Common myeloid progenitor, CD34-positive (primary cell): ENCODE data around the gene PNCK.
A peak's percentile ranks its signal among the peaks of the same experiment; 100 is the strongest.
"Not testable (repeated sequence)": the region's sequence is repeated elsewhere in the genome, so short reads cannot be mapped to it uniquely, and the experiment has no call there.

ENCODE experiments used
- CTCF ChIA-PET: fragments of 350-600 bp; sonication (Branson Sonifier 250); formaldehyde crosslinking; loops from one replicate; lab custom pipeline; 2021; ENCODE audit warnings: antibody characterized with exemption; lab: Charles Lee
- POLR2A ChIA-PET: fragments of 350-600 bp; sonication (Branson Sonifier 250); formaldehyde crosslinking; loops from one replicate; lab custom pipeline; 2021; ENCODE audit warnings: antibody characterized with exemption; lab: Charles Lee
- DNase-seq, 3 donors: peaks; one replicate each; pipeline versions ENCODE4 v3.0.0 to v3.0.0-alpha.2; 2013
- H3K27ac ChIP-seq, 2 experiments: 1 replicate in 1 of 2; 2 replicates in 1 of 2; pipeline ENCODE4 v1.7.0; 2013; ENCODE audit warnings: inconsistent platforms in 2 of 2, low read length in 2 of 2, mild to moderate bottlenecking in 2 of 2, low read depth in 1 of 2, moderate library complexity in 1 of 2; ENCODE audit not compliant: severe bottlenecking in 2 of 2, insufficient read depth in 1 of 2, poor library complexity in 1 of 2
- H3K27me3 ChIP-seq, 5 experiments: replicated peaks in 2 of 5; 1 replicate in 3 of 5; 2 replicates in 2 of 5; pipeline versions ENCODE4 v1.6.1 to v1.7.0; 2013; ENCODE audit warnings: low read length in 4 of 5, mild to moderate bottlenecking in 2 of 5, moderate library complexity in 2 of 5, inconsistent platforms in 1 of 5; ENCODE audit not compliant: insufficient read depth in 5 of 5, control insufficient read depth in 4 of 5
- H3K36me3 ChIP-seq, 4 experiments: 1 replicate in 2 of 4; 2 replicates in 2 of 4; pipeline versions ENCODE4 v1.6.1 to v1.7.0; 2013; ENCODE audit warnings: low read length in 3 of 4, control low read depth in 1 of 4, mild to moderate bottlenecking in 1 of 4; ENCODE audit not compliant: control insufficient read depth in 4 of 4, insufficient read depth in 4 of 4
- H3K4me1 ChIP-seq, 4 experiments: 1 replicate in 3 of 4; 2 replicates in 1 of 4; pipeline versions ENCODE4 v1.6.1 to v1.7.1; 2013; ENCODE audit warnings: low read length in 3 of 4, mild to moderate bottlenecking in 3 of 4, control low read depth in 1 of 4, inconsistent platforms in 1 of 4, moderate library complexity in 1 of 4; ENCODE audit not compliant: control insufficient read depth in 4 of 4, insufficient read depth in 4 of 4; ENCODE audit errors: control extremely low read depth in 1 of 4
- H3K4me3 ChIP-seq, 7 experiments: 1 replicate in 4 of 7; 2 replicates in 3 of 7; pipeline versions ENCODE4 v1.5.1 to v1.7.0; 2013; ENCODE audit warnings: mild to moderate bottlenecking in 7 of 7, low read length in 6 of 7, moderate library complexity in 6 of 7, inconsistent platforms in 2 of 7, low read depth in 2 of 7, control low read depth in 1 of 7; ENCODE audit not compliant: insufficient read depth in 4 of 7, control insufficient read depth in 1 of 7; ENCODE audit errors: extremely low read depth in 1 of 7
- H3K9me3 ChIP-seq, 5 experiments: 1 replicate in 4 of 5; 2 replicates in 1 of 5; pipeline versions ENCODE4 v1.6.1 to v1.7.1; 2013; ENCODE audit warnings: low read length in 4 of 5, mild to moderate bottlenecking in 2 of 5, inconsistent platforms in 1 of 5, low read depth in 1 of 5, moderate library complexity in 1 of 5; ENCODE audit not compliant: control insufficient read depth in 4 of 5, insufficient read depth in 2 of 5; ENCODE audit errors: control extremely low read depth in 1 of 5
- WGBS: methylation state at CpG from one replicate; pipeline ENCODE4 v1.1.5; 2013; ENCODE audit not compliant: insufficient coverage; 5-methylcytosine and 5-hydroxymethylcytosine counted together

The PNCK gene

DNA sequence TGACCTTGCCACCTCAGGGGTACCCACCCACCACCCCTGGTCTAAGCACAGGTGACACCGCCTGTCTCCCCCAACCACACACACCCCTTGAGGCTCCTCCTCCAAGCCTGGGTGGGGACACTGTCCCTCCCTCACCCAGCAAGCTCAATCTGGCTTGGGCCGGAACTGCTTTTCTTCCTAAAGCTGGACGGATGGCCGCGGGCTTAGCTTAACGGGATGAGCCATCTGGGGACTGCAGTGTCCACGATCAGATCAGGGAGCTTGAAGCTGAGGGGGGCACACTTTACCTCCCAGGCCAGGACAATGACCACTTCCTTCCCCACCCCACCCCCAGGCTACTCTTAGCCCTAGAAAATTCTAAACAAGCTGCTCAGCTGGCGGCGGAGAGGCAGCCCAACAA is 13.1 kb upstream of the PNCK start:
- H3K4me1 ChIP-seq = peaks cover 0 to 3% (median 0%) of the 10 kb centered on the region in 4 experiments

DNA sequence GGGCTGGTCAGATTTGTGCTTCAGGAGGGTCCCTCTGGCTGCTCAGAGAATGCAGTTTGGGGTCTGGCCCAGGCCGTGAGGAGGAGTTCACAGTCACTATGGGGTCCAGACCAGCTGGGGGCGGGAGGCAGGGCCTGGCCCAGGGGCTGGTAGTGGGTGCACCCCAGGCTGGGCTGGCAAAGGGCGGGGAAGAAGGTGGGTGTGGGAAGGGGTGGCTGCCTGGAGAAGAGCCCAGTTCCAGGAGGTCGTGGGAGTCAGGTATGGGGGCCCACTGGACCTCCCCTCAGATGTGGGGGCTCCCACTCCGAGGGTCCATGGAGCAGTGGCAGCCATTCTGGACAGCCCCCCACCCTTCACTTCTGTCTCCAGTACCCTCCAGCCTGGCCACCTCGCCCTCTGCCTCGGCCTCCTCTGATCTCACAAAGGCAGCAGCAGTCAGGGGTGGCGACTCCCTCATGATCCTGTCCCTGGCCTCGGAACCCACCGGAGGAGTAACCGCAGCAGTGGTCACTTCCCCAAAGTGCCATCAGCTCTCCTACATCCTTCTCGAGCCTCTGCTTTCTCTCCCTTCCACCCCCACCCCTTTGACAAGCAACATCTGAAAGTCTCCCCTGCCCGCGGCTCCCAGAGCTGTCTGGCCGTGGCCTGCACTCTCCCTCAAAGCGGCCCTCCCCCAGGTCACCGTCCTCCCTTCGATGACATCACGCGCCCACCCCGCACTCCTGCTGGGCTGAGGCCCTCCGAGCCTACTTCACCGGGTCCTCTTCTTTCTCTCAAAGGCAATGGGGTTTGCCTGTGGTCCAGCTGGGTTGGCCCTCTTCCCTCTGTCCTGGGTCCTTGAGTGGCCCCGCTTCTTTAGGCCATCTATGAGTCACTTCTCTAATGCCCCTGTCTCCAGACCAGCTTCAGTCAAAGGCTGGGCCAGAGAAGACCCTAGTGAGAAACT is 12.4 kb upstream of the PNCK start:
- WGBS = 80% methylated on average over 22 of the region's 24 CpGs
- peaks cover 0 to 3% (median 0%) of the 10 kb centered on the region in 4 experiments for H3K4me1 ChIP-seq
- CTCF ChIA-PET = interaction anchor here (1.0 to 2.4 kb wide), 4 partner anchors 14 to 22 kb away, joined by 3 to 8 read pairs (median 4); no protein-coding TSS in a partner anchor

More for the DNA sequence above, 13.1 kb upstream of the PNCK start:
- ChIA-PET CTCF (interaction anchor here (1.0 to 1.3 kb wide), 2 partner anchors 15 to 19 kb away, joined by 3 to 5 read pairs; no protein-coding TSS in a partner anchor), POLR2A (no interaction called here)
- no peaks in the 10 kb centered on the region for H3K36me3 ChIP-seq
- H3K27ac ChIP-seq = peak overlapping the region in 1 of 2 experiments; percentile 43
- no peak overlapping the region for H3K4me3 ChIP-seq
- H3K9me3 ChIP-seq = peaks cover 0 to 12% (median 0%) of the 10 kb centered on the region in 5 experiments
- DNase-seq = no peak
- H3K27me3 ChIP-seq = peaks cover 0 to 68% (median 0%) of the 10 kb centered on the region in 5 experiments
- WGBS = 69% methylated on average over 6 of the region's 9 CpGs

DNA sequence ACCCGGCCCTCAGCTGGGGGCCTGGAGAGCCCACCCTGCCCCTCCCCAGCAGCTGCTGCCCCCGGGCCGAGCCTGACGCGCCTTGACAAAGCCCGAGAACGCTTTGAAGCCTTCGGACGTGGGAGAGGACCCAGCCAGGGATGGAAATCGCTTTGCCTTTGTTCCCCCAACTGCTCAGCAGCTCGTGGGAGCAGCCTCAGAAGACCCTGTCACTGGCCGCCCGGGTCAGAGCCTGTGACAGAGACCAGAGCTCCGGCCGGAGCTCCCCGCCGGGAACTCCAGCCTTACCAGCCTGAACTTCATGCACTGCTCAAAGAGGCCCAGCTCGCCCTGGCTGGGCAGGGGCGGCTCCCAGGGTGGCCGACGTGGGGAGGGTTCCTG is 11.5 kb upstream of the PNCK start:
- no peak for DNase-seq
- CTCF ChIA-PET = interaction anchor here (0.7 to 2.4 kb wide), 4 partner anchors 17 to 74 kb away, joined by 3 to 11 read pairs (median 6); no protein-coding TSS in a partner anchor
- peaks cover 0 to 12% (median 0%) of the 10 kb centered on the region in 5 experiments for H3K9me3 ChIP-seq
- no peaks in the 10 kb centered on the region for H3K36me3 ChIP-seq
- no peak overlapping the region for H3K27ac ChIP-seq
- peaks cover 0 to 61% (median under 1%) of the 10 kb centered on the region in 5 experiments for H3K27me3 ChIP-seq
- H3K4me1 ChIP-seq = peaks cover 0 to 3% (median 0%) of the 10 kb centered on the region in 4 experiments
- H3K4me3 ChIP-seq = no peak overlapping the region
- POLR2A ChIA-PET = interaction anchor here (0.6 kb wide), 1 partner anchor 144 kb away, joined by 4 read pairs; no protein-coding TSS in a partner anchor
- WGBS = 54% methylated on average over 15 of the region's 21 CpGs

More for the DNA sequence above, 12.4 kb upstream of the PNCK start:
- Histone ChIP-seq H3K27ac (peak overlapping the region in 1 of 2 experiments; percentile 43), H3K27me3 (peaks cover 0 to 68% (median 0%) of the 10 kb centered on the region in 5 experiments), H3K9me3 (peaks cover 0 to 12% (median 0%) of the 10 kb centered on the region in 5 experiments), H3K4me3 (no peak overlapping the region), H3K36me3 (no peaks in the 10 kb centered on the region)
- DNase-seq = peak in 1 of 3 donors; percentile 31
- POLR2A ChIA-PET = no interaction called here

DNA sequence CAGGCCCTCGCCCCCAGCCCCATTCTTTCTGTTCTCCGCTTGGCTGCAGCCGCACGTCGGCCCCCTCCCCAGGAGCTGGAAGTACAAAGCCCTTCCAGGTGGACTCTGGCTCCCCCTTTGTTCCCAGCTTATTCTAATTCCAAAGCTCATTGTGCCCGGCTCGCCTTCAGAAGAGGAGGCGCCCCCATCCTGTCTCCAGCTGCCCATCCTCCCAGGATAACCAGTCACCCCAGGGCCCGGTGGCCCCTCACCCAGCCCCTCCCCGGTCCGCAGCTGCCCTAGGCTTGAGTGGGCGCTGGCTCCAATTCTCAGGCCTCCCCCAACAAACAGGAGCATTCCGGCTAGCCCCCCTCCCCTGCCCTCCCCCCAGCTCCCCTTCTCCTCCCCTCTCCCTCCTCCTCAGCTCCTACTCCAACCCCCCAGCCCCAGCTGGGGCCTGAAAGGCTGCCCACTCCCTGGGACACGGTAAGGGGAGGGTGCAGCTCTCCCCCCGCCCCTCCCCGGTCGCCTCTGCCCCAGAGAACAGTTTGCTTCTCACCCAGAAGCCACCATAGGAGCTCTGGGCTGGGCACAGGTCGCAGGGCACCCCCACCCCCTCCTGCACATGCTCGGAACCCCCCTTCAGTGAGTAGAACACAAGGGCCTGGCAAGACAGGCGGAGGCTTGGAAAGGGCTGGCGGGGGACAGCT is 11.0 kb upstream of the PNCK start:
- H3K9me3 ChIP-seq = peaks cover 0 to 12% (median 0%) of the 10 kb centered on the region in 5 experiments
- H3K4me3 ChIP-seq = no peak overlapping the region
- POLR2A ChIA-PET = interaction anchor here (0.6 kb wide), 1 partner anchor 145 kb away, joined by 4 read pairs; no protein-coding TSS in a partner anchor
- peaks cover 0 to 59% (median 2%) of the 10 kb centered on the region in 5 experiments for H3K27me3 ChIP-seq
- no peak for DNase-seq
- no peak overlapping the region for H3K27ac ChIP-seq
- H3K4me1 ChIP-seq = peaks cover 0 to 3% (median 0%) of the 10 kb centered on the region in 4 experiments
- WGBS = 28% methylated on average over 10 of the region's 21 CpGs
- H3K36me3 ChIP-seq = no peaks in the 10 kb centered on the region
- CTCF ChIA-PET = interaction anchor here (0.7 to 2.4 kb wide), 5 partner anchors 17 to 75 kb away, joined by 3 to 11 read pairs (median 4); no protein-coding TSS in a partner anchor

DNA sequence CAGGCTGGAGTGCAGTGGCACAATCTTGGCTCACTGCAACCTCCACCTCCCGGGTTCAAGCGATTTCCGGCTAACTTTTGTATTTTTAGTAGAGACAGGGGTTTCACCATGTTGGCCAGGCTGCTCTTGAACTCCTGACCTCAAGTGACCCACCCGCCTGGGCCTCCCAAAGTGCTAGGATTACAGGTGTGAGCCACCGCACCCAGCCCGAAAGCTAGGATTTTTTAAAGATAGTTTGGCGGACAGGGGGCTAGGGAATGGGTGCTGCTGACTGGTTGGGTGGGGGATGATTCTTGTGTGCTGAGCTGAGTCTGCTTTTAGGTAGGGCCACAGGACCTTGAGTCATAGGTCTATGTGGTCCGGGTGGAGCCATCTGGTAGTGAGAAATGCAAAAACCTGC is 9.9 kb upstream of the PNCK start:
- POLR2A ChIA-PET, H3K27ac ChIP-seq, H3K36me3 ChIP-seq, DNase-seq, H3K4me3 ChIP-seq, H3K4me1 ChIP-seq: not testable (repeated sequence)
- WGBS = 97% methylated on average over 6 of the region's 8 CpGs
- peaks cover 0 to 12% (median 0%) of the 10 kb centered on the region in 5 experiments for H3K9me3 ChIP-seq
- CTCF ChIA-PET = interaction anchor here (1.1 to 2.4 kb wide), 3 partner anchors 15 to 25 kb away, joined by 3 to 11 read pairs (median 8); no protein-coding TSS in a partner anchor
- H3K27me3 ChIP-seq = peaks cover 0 to 52% (median 3%) of the 10 kb centered on the region in 5 experiments

DNA sequence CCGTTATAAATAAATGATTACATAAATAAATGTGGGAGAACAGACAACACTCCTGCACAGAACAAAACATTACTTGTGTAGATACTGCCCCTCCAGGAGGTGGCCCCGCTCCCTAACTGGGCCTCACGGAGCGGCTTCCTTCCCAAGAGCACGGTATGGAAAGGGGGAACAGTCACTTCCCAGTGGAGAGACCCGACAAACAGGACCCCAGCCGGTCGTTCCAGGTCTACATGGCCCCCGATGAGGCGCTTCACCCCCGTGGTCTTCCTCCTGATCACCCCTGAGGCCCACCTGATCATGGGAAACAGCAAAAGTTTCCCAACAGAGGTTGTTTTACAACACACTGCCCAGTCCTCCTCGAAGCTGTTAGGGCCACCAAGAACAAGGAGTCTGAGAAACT is 7.6 kb upstream of the PNCK start:
- 70% methylated on average over 11 of the region's 12 CpGs for WGBS

More for the DNA sequence above, 7.6 kb upstream of the PNCK start:
- CTCF ChIA-PET = no interaction called here
- no peak overlapping the region for H3K27ac ChIP-seq
- H3K36me3 ChIP-seq = no peaks in the 10 kb centered on the region
- POLR2A ChIA-PET = no interaction called here
- H3K4me3 ChIP-seq = no peak overlapping the region
- H3K27me3 ChIP-seq = peaks cover 0 to 46% (median 3%) of the 10 kb centered on the region in 5 experiments
- no peaks in the 10 kb centered on the region for H3K4me1 ChIP-seq
- peaks cover 0 to 12% (median 0%) of the 10 kb centered on the region in 5 experiments for H3K9me3 ChIP-seq
- DNase-seq = no peak
